ENCODE data around the gene SLC27A1. TPM values are rescaled to one million over a fixed set of nuclear protein-coding genes. Genes with fewer than 3 reads are reported as not detected.

SLC27A1 gene
- total and polyA plus RNA-seq, 9 of the 15 experiments (the other 6 are each of a cell fraction or from before 2014, with no cell fraction given) = 0.06 to 3.0 (median 1.1) TPM

DNA sequence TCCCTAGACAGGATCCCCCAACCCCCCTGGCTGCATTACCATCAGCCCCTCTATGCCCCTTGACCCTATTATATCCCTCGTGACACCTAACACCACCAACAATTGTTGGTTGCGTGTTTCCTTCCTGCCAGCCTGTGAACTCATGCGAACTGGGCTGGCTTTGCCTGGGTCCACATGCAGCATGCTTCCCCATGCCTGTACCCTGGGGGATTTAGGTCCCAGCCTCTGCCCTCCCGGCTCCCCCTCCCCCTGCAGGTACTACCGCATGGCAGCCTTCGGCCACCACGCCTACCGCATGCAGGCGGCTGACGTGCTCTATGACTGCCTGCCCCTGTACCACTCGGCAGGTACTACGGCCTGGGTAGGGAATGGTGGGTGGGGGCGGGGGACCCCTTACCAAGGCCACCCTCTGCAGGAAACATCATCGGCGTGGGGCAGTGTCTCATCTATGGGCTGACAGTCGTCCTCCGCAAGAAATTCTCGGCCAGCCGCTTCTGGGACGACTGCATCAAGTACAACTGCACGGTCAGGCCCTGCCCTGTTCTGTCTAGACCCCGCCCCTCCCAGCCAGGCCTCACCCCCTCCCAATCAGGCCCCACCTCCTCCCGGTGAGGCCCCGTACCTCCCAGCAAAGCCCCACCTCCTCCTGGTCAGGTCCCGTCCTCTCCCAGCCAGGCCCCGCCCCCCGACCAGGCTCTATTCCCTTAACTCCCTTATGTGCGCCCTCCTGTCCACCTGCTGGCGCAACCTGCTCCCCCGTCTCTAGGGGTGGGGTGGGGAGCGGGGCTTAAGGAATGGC is 18.5 kb downstream of the SLC27A1 start (continued):
- TF ChIP-seq, protein P1, sequence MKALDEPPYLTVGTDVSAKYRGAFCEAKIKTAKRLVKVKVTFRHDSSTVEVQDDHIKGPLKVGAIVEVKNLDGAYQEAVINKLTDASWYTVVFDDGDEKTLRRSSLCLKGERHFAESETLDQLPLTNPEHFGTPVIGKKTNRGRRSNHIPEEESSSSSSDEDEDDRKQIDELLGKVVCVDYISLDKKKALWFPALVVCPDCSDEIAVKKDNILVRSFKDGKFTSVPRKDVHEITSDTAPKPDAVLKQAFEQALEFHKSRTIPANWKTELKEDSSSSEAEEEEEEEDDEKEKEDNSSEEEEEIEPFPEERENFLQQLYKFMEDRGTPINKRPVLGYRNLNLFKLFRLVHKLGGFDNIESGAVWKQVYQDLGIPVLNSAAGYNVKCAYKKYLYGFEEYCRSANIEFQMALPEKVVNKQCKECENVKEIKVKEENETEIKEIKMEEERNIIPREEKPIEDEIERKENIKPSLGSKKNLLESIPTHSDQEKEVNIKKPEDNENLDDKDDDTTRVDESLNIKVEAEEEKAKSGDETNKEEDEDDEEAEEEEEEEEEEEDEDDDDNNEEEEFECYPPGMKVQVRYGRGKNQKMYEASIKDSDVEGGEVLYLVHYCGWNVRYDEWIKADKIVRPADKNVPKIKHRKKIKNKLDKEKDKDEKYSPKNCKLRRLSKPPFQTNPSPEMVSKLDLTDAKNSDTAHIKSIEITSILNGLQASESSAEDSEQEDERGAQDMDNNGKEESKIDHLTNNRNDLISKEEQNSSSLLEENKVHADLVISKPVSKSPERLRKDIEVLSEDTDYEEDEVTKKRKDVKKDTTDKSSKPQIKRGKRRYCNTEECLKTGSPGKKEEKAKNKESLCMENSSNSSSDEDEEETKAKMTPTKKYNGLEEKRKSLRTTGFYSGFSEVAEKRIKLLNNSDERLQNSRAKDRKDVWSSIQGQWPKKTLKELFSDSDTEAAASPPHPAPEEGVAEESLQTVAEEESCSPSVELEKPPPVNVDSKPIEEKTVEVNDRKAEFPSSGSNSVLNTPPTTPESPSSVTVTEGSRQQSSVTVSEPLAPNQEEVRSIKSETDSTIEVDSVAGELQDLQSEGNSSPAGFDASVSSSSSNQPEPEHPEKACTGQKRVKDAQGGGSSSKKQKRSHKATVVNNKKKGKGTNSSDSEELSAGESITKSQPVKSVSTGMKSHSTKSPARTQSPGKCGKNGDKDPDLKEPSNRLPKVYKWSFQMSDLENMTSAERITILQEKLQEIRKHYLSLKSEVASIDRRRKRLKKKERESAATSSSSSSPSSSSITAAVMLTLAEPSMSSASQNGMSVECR (CRISPR knock-in tag; IDR thresholded peaks at IDR 0.05) = 0 out of 2 replicates have a peak, but pooled peaks have one; percentile 55
- TF ChIP-seq YY1 (IDR thresholded peaks at IDR 0.05; ENCODE audit: borderline replicate concordance in 1 of 3, control insufficient read depth in 1 of 3, extremely low read depth in 1 of 3, insufficient read depth in 3 of 3, insufficient read length in 1 of 3, insufficient replicate concordance in 2 of 3, low read depth in 1 of 3, low read length in 2 of 3) (peak in 1 of 3 experiments; percentile 16), DNMT1 (IDR thresholded peaks at IDR 0.05) (no peak), FOXA3 (CRISPR knock-in tag; conservative IDR thresholded peaks at IDR 0.05 in 1 of 2, IDR thresholded peaks at IDR 0.05 in 1 of 2) (peak in 1 of 2 experiments; percentile 74; a peak in 1 of 4 replicates), GATA2 (CRISPR knock-in tag; IDR thresholded peaks at IDR 0.05) (no peak)
